ENCODE data around the gene WDR54. TPM values are rescaled to one million over a fixed set of nuclear protein-coding genes. Genes with fewer than 3 reads are reported as not detected.

Gene WDR54
- total RNA-seq (10 to 100 TPM; 33.6 to 42.8 TPM), total RNA-seq (13.5 to 19.5 reads per million in 2 donors)

DNA sequence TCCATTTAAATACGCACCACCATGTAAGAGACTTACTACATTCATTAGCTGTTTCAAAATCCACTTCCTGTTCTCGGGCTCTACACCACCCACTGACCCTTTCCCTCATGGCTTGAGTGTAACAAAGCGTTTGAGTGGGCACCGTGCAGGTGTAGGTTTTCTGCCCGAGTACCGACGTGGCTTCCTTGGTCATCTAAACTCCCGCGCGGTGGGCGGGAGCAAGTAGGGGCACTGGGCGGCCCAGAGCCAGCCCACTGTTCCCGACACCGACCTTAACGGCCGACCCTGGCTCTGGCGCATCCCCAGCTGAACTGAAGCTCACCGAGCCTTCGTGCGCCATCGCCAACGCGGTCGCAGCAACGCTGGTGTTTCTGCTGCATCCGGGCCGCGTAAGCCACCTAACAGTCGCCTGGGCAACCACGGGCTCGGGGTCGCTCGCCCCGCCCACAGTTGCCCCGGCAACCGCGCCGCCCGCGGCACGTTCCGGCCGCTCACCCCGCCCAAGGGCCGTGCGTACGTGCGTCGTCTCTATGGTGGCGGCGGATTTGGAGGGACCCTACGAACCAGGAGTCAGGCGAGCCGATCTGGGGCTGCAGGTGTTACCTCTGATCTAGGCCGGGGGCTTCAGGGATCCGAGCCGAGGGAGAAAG lies at the start of gene WDR54, which contains the start of gene C2orf81:
TSS of gene WDR54 (plus strand) at position 510 of the 650 bp plus-strand sequence. CDS start 424 bp downstream, outside the sequence.
TSS of gene C2orf81 (minus strand) at position 399 of the 650 bp plus-strand sequence. CDS start at position 340, 59 bp downstream.
- Mint-ChIP-seq H3K4me1 (peaks cover 34% of the 10 kb centered on the region), H3K36me3 (ENCODE audit: low read depth) (peaks cover 3% of the 10 kb centered on the region), H3K4me3 (peak within 1 kb of the TSS; percentile 99), H3K27me3 (no peaks in the 10 kb centered on the region), H3K27ac (peak within 1 kb of the TSS; percentile 100)
- peak; percentile 87 to 93 (median 88) for DNase-seq
- peak; percentile 95 for ATAC-seq
- no peaks in the 10 kb centered on the region for H3K9me3 ChIP-seq (ENCODE audit: control insufficient read depth, low read length, poor library complexity, severe bottlenecking)

GRCh38 chr2:74372674-74373073 lies 48.9 kb upstream of the WDR54 start:
- peak overlapping the region; percentile 78 for H3K27ac Mint-ChIP-seq
- H3K4me3 Mint-ChIP-seq = no peak overlapping the region

GRCh38 chr2:74373221-74373676 lies 48.3 kb upstream of the WDR54 start:
- ATAC-seq (no peak), DNase-seq (no peak)
- H3K36me3 Mint-ChIP-seq (ENCODE audit: low read depth) = peaks cover 22% of the 10 kb centered on the region
- no peak overlapping the region for H3K4me3 Mint-ChIP-seq
- H3K27me3 Mint-ChIP-seq = no peaks in the 10 kb centered on the region
- H3K9me3 ChIP-seq (ENCODE audit: control insufficient read depth, low read length, poor library complexity, severe bottlenecking) = no peaks in the 10 kb centered on the region
- peaks cover 21% of the 10 kb centered on the region for H3K4me1 Mint-ChIP-seq
- peak overlapping the region; percentile 78 for H3K27ac Mint-ChIP-seq

More at GRCh38 chr2:74372674-74373073, 48.9 kb upstream of the WDR54 start:
- H3K9me3 ChIP-seq (ENCODE audit: control insufficient read depth, low read length, poor library complexity, severe bottlenecking) = no peaks in the 10 kb centered on the region
- DNase-seq = no peak
- peaks cover 21% of the 10 kb centered on the region for H3K4me1 Mint-ChIP-seq
- H3K36me3 Mint-ChIP-seq (ENCODE audit: low read depth) = peaks cover 25% of the 10 kb centered on the region
- H3K27me3 Mint-ChIP-seq = no peaks in the 10 kb centered on the region
- no peak for ATAC-seq

DNA sequence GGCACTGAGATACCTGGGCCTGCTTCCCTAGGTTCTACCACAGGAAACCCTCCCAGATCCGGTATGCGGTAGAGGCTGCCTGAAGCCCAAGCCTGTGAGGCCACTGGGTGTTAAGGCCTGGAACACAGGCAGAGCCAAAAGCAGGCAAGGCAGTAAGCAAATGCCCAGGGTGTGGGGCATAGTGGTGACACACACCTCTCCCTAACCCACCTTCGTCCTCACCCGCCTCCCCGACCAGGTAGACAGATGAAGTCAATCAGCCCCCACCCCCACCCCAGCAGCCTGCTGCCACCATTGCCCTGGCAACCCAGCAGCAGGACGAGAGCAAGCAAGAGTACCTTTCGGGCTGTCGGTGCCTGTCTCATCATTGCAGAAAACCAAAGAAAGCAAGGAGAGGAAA lies 47.5 kb upstream of the WDR54 start:
- DNase-seq = no peak
- peaks cover 17% of the 10 kb centered on the region for H3K36me3 Mint-ChIP-seq (ENCODE audit: low read depth)
- no peaks in the 10 kb centered on the region for H3K9me3 ChIP-seq (ENCODE audit: control insufficient read depth, low read length, poor library complexity, severe bottlenecking)
- no peak overlapping the region for H3K27ac Mint-ChIP-seq
- H3K4me3 Mint-ChIP-seq = no peak overlapping the region
- H3K4me1 Mint-ChIP-seq = peaks cover 22% of the 10 kb centered on the region
- no peak for ATAC-seq
- H3K27me3 Mint-ChIP-seq = no peaks in the 10 kb centered on the region

DNA sequence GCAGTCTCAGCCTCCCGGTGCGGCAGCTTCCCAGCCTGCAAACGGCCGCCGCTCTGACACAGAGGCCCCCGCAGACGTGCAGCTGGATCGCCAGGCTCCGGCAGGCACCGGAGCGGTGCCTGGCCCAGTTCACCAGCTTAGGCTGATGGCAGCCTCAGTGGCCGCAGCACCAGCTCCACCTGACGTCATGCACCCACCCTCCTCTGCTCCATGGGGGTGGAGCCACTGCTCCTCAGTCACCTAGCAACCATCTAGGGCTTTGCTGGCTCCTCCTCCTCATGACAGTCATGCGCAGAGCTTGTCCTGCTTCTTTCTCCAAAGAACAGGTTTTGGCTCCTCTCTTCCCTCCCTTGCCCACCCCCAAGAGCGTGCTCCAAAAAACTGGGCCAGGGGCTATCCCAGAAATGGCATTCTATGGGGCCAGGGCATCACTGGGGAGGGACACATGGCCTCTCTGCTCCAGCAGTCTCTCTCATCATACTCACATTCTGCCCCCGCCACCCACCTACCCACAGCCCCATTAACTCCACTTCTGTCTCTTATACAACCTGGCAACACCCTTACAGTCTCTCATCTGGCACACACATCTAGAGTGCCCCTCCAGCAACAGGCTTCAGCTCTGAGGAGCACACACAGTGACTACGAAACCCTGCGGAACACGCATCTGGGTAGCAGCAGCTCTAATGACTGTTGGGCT lies 46.9 kb upstream of the WDR54 start:
- DNase-seq (no peak), ATAC-seq (no peak)
- no peak overlapping the region for H3K27ac Mint-ChIP-seq
- peak overlapping the region; percentile 55 for H3K4me3 Mint-ChIP-seq
- H3K4me1 Mint-ChIP-seq = peaks cover 26% of the 10 kb centered on the region
- H3K9me3 ChIP-seq (ENCODE audit: control insufficient read depth, low read length, poor library complexity, severe bottlenecking) = no peaks in the 10 kb centered on the region
- peaks cover 17% of the 10 kb centered on the region for H3K36me3 Mint-ChIP-seq (ENCODE audit: low read depth)
- H3K27me3 Mint-ChIP-seq = no peaks in the 10 kb centered on the region

DNA sequence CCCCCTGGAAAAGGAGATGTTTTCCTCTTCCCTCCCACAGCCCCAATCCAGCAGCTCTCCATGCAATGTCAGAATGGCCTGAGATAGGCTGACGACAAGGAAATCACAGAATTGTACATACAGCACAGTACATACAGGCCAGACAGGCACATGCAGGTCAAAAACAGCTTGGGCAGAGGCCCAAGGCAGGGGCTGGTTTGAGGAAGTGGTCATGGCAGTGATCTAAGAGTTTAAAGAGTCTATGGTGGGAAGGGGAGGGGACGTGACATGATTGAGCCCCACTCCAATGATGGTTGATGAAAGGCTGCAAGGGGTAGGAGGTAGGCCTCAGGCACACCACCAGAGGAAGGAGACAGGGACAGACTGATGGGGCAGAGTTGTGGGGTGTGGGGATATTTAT lies 45.7 kb upstream of the WDR54 start:
- Mint-ChIP-seq H3K27ac (peak overlapping the region; percentile 59), H3K4me3 (no peak overlapping the region), H3K27me3 (no peaks in the 10 kb centered on the region), H3K36me3 (ENCODE audit: low read depth) (peaks cover 15% of the 10 kb centered on the region), H3K4me1 (peaks cover 34% of the 10 kb centered on the region)
- ATAC-seq (no peak), DNase-seq (no peak)
- no peaks in the 10 kb centered on the region for H3K9me3 ChIP-seq (ENCODE audit: control insufficient read depth, low read length, poor library complexity, severe bottlenecking)

DNA sequence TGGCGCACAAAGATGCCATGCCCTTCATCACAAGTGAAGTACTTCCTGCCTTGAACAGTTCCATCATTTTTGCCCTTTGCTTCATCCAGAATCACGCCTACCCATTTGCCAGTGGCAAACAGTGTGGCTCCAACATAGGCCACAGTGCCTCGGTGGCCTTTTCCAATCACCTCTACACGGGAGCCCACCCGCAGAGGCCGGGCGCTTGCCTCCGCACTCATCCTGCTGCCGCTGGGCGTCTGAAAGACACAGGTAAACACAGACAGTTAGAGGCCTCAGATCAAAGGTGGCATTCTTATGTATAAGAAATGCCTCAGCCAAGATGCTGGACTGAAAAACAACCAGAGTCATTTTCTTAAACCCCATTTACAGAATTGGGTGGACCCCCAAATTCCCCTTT lies 43.5 kb upstream of the WDR54 start:
- DNase-seq (no peak), ATAC-seq (no peak)
- no peak overlapping the region for H3K4me3 Mint-ChIP-seq
- peaks cover 3% of the 10 kb centered on the region for H3K36me3 Mint-ChIP-seq (ENCODE audit: low read depth)
- H3K27ac Mint-ChIP-seq = no peak overlapping the region
- H3K9me3 ChIP-seq (ENCODE audit: control insufficient read depth, low read length, poor library complexity, severe bottlenecking) = no peaks in the 10 kb centered on the region
- no peaks in the 10 kb centered on the region for H3K27me3 Mint-ChIP-seq
- peaks cover 33% of the 10 kb centered on the region for H3K4me1 Mint-ChIP-seq

- DNase-seq (peak in 1 of 3 donors; percentile 10), ATAC-seq (peak; percentile 52)
- H3K27me3 Mint-ChIP-seq = no peaks in the 10 kb centered on the region
- H3K4me1 Mint-ChIP-seq = peaks cover 38% of the 10 kb centered on the region
- peak within 1 kb of the TSS; percentile 81 for H3K4me3 Mint-ChIP-seq
- H3K27ac Mint-ChIP-seq = peak within 1 kb of the TSS; percentile 39
- H3K9me3 ChIP-seq (ENCODE audit: control insufficient read depth, low read length, poor library complexity, severe bottlenecking) = no peaks in the 10 kb centered on the region
- peaks cover 3% of the 10 kb centered on the region for H3K36me3 Mint-ChIP-seq (ENCODE audit: low read depth)
These were observed 41.4 kb upstream of the WDR54 start, which contains the start of gene DCTN1 for GRCh38 chr2:74379851-74380789. TSS of gene DCTN1 (minus strand) at chr2:74380311. CDS start at chr2:74380037, 274 bp downstream.

DNA sequence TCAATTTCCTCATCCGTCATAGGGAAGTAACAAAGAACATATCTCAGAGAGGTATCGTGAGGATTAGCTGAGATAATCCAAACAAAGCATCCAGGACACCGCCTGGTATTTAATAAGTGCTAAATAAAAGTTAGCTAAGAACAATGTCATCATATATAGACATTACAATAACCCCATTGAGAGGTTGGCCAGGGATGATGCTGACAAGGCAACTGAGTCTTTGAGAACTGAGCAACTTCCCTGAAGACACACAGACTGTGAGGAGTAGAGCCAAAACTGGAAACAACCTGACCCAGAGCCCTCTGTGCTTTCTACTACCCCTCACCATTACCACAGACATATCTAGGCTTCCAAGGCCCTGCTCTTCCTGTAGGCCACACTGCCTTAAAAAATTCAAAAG lies 39.8 kb upstream of the WDR54 start:
- DNase-seq = no peak
- Mint-ChIP-seq H3K36me3 (ENCODE audit: low read depth) (peaks cover 3% of the 10 kb centered on the region), H3K4me3 (no peak overlapping the region), H3K27ac (no peak overlapping the region), H3K4me1 (peaks cover 34% of the 10 kb centered on the region), H3K27me3 (no peaks in the 10 kb centered on the region)
- ATAC-seq = no peak
- no peaks in the 10 kb centered on the region for H3K9me3 ChIP-seq (ENCODE audit: control insufficient read depth, low read length, poor library complexity, severe bottlenecking)

- peaks cover 34% of the 10 kb centered on the region for H3K4me1 Mint-ChIP-seq
- no peaks in the 10 kb centered on the region for H3K36me3 Mint-ChIP-seq (ENCODE audit: low read depth)
- DNase-seq (no peak), ATAC-seq (no peak)
- H3K27ac Mint-ChIP-seq = no peak overlapping the region
- no peaks in the 10 kb centered on the region for H3K27me3 Mint-ChIP-seq
- H3K4me3 Mint-ChIP-seq = no peak overlapping the region
- H3K9me3 ChIP-seq (ENCODE audit: control insufficient read depth, low read length, poor library complexity, severe bottlenecking) = no peaks in the 10 kb centered on the region
These were observed 38.3 kb upstream of the WDR54 start for GRCh38 chr2:74383254-74383653.

- H3K9me3 ChIP-seq (ENCODE audit: control insufficient read depth, low read length, poor library complexity, severe bottlenecking) = no peaks in the 10 kb centered on the region
- no peaks in the 10 kb centered on the region for H3K27me3 Mint-ChIP-seq
- no peak overlapping the region for H3K4me3 Mint-ChIP-seq
- no peak for DNase-seq
- no peak for ATAC-seq
- H3K27ac Mint-ChIP-seq = no peak overlapping the region
- no peaks in the 10 kb centered on the region for H3K36me3 Mint-ChIP-seq (ENCODE audit: low read depth)
- peaks cover 31% of the 10 kb centered on the region for H3K4me1 Mint-ChIP-seq
These were observed 37.5 kb upstream of the WDR54 start for GRCh38 chr2:74384051-74384450.

DNA sequence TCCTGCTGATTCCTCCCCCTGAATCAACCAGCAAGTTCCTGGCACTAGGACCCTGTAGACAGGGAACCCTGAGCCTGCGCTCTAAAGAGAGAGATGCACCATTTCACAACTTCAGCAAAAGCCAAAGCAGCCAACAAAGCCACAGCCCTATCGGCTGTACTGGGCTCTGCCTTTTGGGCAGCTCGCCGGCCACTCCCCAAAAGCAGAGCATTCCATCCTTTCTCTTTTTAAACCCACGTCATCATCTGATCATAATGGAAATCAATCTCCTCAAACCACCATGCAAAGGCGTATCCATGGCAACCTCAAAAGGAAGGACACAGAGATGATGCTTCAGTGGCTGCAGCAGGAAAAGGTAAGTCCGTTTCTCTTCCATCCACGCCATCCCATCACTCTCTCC lies 36.1 kb upstream of the WDR54 start:
- ATAC-seq (no peak), DNase-seq (no peak)
- Mint-ChIP-seq H3K27ac (no peak overlapping the region), H3K4me3 (no peak overlapping the region), H3K27me3 (no peaks in the 10 kb centered on the region), H3K36me3 (ENCODE audit: low read depth) (no peaks in the 10 kb centered on the region), H3K4me1 (peaks cover 22% of the 10 kb centered on the region)
- no peaks in the 10 kb centered on the region for H3K9me3 ChIP-seq (ENCODE audit: control insufficient read depth, low read length, poor library complexity, severe bottlenecking)

GRCh38 chr2:74387346-74387745 lies 34.2 kb upstream of the WDR54 start:
- Mint-ChIP-seq H3K4me3 (no peak overlapping the region), H3K4me1 (peaks cover 17% of the 10 kb centered on the region), H3K27ac (no peak overlapping the region), H3K27me3 (no peaks in the 10 kb centered on the region), H3K36me3 (ENCODE audit: low read depth) (no peaks in the 10 kb centered on the region)
- no peak for ATAC-seq
- no peak for DNase-seq
- H3K9me3 ChIP-seq (ENCODE audit: control insufficient read depth, low read length, poor library complexity, severe bottlenecking) = no peaks in the 10 kb centered on the region

Measured in T-helper 17 cell (primary cell).